ENCODE data around the gene TBC1D12.

TBC1D12 gene

GRCh38 chr10:94409021-94409657, 6.8 kb downstream of the TBC1D12 start:
- no peak for DNase-seq

GRCh38 chr10:94411304-94411703, 9.0 kb downstream of the TBC1D12 start:
- no peak for DNase-seq

- DNase-seq: no peak
Observed at GRCh38 chr10:94412449-94412848, 10.1 kb downstream of the TBC1D12 start.

- DNase-seq: no peak
Observed at GRCh38 chr10:94413361-94413760, 11.0 kb downstream of the TBC1D12 start.

GRCh38 chr10:94416896-94417295, 14.6 kb downstream of the TBC1D12 start:
- DNase-seq: no peak

GRCh38 chr10:94417321-94417720, 15.0 kb downstream of the TBC1D12 start:
- no peak for DNase-seq

- DNase-seq: no peak
Observed at GRCh38 chr10:94420516-94420915, 18.2 kb downstream of the TBC1D12 start.

GRCh38 chr10:94420998-94421528, 18.7 kb downstream of the TBC1D12 start:
- no peak for DNase-seq

- DNase-seq: no peak
Observed at GRCh38 chr10:94423627-94424026, 21.3 kb downstream of the TBC1D12 start.

- no peak for DNase-seq
Observed at GRCh38 chr10:94424714-94425337, 22.5 kb downstream of the TBC1D12 start.

GRCh38 chr10:94425942-94426341, 23.6 kb downstream of the TBC1D12 start:
- no peak for DNase-seq

- no peak for DNase-seq
Observed at GRCh38 chr10:94427166-94427565, 24.8 kb downstream of the TBC1D12 start.

GRCh38 chr10:94428766-94429707, 26.7 kb downstream of the TBC1D12 start:
- no peak for DNase-seq

- no peak for DNase-seq
Observed at GRCh38 chr10:94430701-94431100, 28.4 kb downstream of the TBC1D12 start.

- no peak for DNase-seq
Observed at GRCh38 chr10:94432443-94432842, 30.1 kb downstream of the TBC1D12 start.

GRCh38 chr10:94439275-94439861, 37.0 kb downstream of the TBC1D12 start:
- DNase-seq: no peak

- DNase-seq: no peak
Observed at GRCh38 chr10:94440096-94440495, 37.8 kb downstream of the TBC1D12 start.

- DNase-seq: no peak
Observed at GRCh38 chr10:94443047-94443446, 40.7 kb downstream of the TBC1D12 start.

- no peak for DNase-seq
Observed at GRCh38 chr10:94443549-94443948, 41.2 kb downstream of the TBC1D12 start.

GRCh38 chr10:94450782-94451181, 48.4 kb downstream of the TBC1D12 start:
- DNase-seq: no peak

- DNase-seq: no peak
Observed at GRCh38 chr10:94451883-94452519, 49.7 kb downstream of the TBC1D12 start.

GRCh38 chr10:94456942-94457341, 54.6 kb downstream of the TBC1D12 start:
- no peak for DNase-seq

- no peak for DNase-seq
Observed at GRCh38 chr10:94459385-94459784, 57.0 kb downstream of the TBC1D12 start.
